ENCODE results near the gene ROBO1.

Gene ROBO1

GRCh38 chr3:79773291-79773690 lies 5.5 kb upstream of the ROBO1 start:
- no peak for TF ChIP-seq CTCF (IDR thresholded peaks at IDR 0.05; ENCODE audit: low read depth, low read length)
- H3K4me3 ChIP-seq (ENCODE audit: low read depth, low read length) = no peak overlapping the region

GRCh38 chr3:79769229-79769628 lies 1.4 kb upstream of the ROBO1 start:
- H3K4me3 ChIP-seq (ENCODE audit: low read depth, low read length) = no peak overlapping the region
- TF ChIP-seq CTCF (IDR thresholded peaks at IDR 0.05; ENCODE audit: low read depth, low read length) = no peak

- H3K4me3 ChIP-seq (ENCODE audit: low read depth, low read length) = no peak overlapping the region
These were observed 449 bp downstream of the ROBO1 start for GRCh38 chr3:79767194-79767904.

GRCh38 chr3:79766496-79767193 lies 1.2 kb downstream of the ROBO1 start:
- TF ChIP-seq CTCF (IDR thresholded peaks at IDR 0.05; ENCODE audit: low read depth, low read length) = no peak
- no peak overlapping the region for H3K4me3 ChIP-seq (ENCODE audit: low read depth, low read length)

More at GRCh38 chr3:79767194-79767904, 449 bp downstream of the ROBO1 start:
- no peak for TF ChIP-seq CTCF (IDR thresholded peaks at IDR 0.05; ENCODE audit: low read depth, low read length)

- no peak overlapping the region for H3K4me3 ChIP-seq (ENCODE audit: low read depth, low read length)
- no peak for TF ChIP-seq CTCF (IDR thresholded peaks at IDR 0.05; ENCODE audit: low read depth, low read length)
These were observed 1.9 kb downstream of the ROBO1 start for GRCh38 chr3:79765911-79766310.

- TF ChIP-seq CTCF (IDR thresholded peaks at IDR 0.05; ENCODE audit: low read depth, low read length) = no peak
These were observed 6.4 kb downstream of the ROBO1 start for GRCh38 chr3:79761441-79761840.

GRCh38 chr3:79751703-79752102 lies 16.1 kb downstream of the ROBO1 start:
- TF ChIP-seq CTCF (IDR thresholded peaks at IDR 0.05; ENCODE audit: low read depth, low read length) = no peak
- no peak overlapping the region for H3K4me3 ChIP-seq (ENCODE audit: low read depth, low read length)

More at GRCh38 chr3:79761441-79761840, 6.4 kb downstream of the ROBO1 start:
- H3K4me3 ChIP-seq (ENCODE audit: low read depth, low read length) = no peak overlapping the region
